Heart right ventricle (tissue), 16 donors: ENCODE data around the gene JUP. TPM values are rescaled to one million over a fixed set of nuclear protein-coding genes. Genes with fewer than 3 reads are reported as not detected.

Experiments used
- ATAC-seq, 8 donors: fragments of 200-7000 bp; cut with Tn5 transposase; one replicate each; pipeline ENCODE4 v1.9.1; 2020; ENCODE audit warnings: mild to moderate bottlenecking in 8 of 8, moderate library complexity in 8 of 8, moderate number of reproducible peaks in 1 of 8
- DNase-seq, 2 donors: peaks; one replicate each; pipeline ENCODE4 v3.0.0-alpha.2; 2020
- H3K27ac ChIP-seq, 10 donors: fragments of 200-600 bp; sonication (generic) in 2 of 10; one replicate each; pipeline versions ENCODE4 v1.5.0 to v1.8.0; 2020 to 2022; ENCODE audit warnings: mild to moderate bottlenecking in 3 of 10
- H3K27me3 ChIP-seq, 7 donors: fragments of 200-600 bp; one replicate each; pipeline ENCODE4 v1.8.0; 2021 to 2022; ENCODE audit warnings: mild to moderate bottlenecking in 2 of 7
- H3K36me3 ChIP-seq, 9 donors: fragments of 200-600 bp; sonication (generic) in 1 of 9; one replicate each; pipeline versions ENCODE4 v1.5.0 to v1.8.0; 2020 to 2022; ENCODE audit warnings: mild to moderate bottlenecking in 2 of 9
- H3K4me1 ChIP-seq, 9 donors: fragments of 200-600 bp; sonication (generic) in 1 of 9; one replicate each; pipeline versions ENCODE4 v1.5.0 to v1.8.0; 2020 to 2022; ENCODE audit warnings: mild to moderate bottlenecking in 4 of 9
- H3K4me3 ChIP-seq, 10 donors: fragments of 200-600 bp; sonication (generic) in 2 of 10; one replicate each; pipeline versions ENCODE4 v1.5.0 to v1.8.0; 2020 to 2022; ENCODE audit warnings: mild to moderate bottlenecking in 7 of 10, moderate library complexity in 2 of 10
- H3K9me3 ChIP-seq, 11 donors: fragments of 200-600 bp in 10 of 11; sonication (generic) in 2 of 11; one replicate each; pipeline versions ENCODE4 v1.5.0 to v1.8.0; 2013 to 2022; ENCODE audit warnings: mild to moderate bottlenecking in 2 of 11, control low read depth in 1 of 11, moderate library complexity in 1 of 11
- CTCF ChIP-seq, 9 donors: fragments of 200-600 bp; sonication (generic) in 2 of 9; IDR thresholded peaks; one replicate each; pipeline versions ENCODE4 v1.5.0 to v1.8.0; 2021 to 2022; ENCODE audit warnings: antibody characterized with exemption in 9 of 9, mild to moderate bottlenecking in 5 of 9, moderate library complexity in 1 of 9
- WGBS, 2 donors: extraction: QIAGEN DNeasy Blood & Tissue Kit; methylation state at CpG; one replicate each; pipeline ENCODE4 v1.1.7; 2013; ENCODE audit warnings: inconsistent platforms in 1 of 2; 5-methylcytosine and 5-hydroxymethylcytosine counted together
- intact Hi-C, 10 donors: fragments of 100-400 bp; cut with DNase I; formaldehyde crosslinking; loops; one replicate each; pipeline versions ENCODE4 v1.11.1 to v1.14.2; 2022
- polyA plus RNA-seq, 2 donors: library from polyadenylated mRNA; stranded (reverse); fragments of 200-250 nt; gene quantifications; one replicate each; pipeline ENCODE4 v1.2.3, GENCODE V29; 2013
- total RNA-seq, 10 donors: library from RNA; stranded (reverse); fragmentation: NEBNext Ultra II Directional in 3 of 10; extraction: Animal tissue kit (Norgen Biotek cat#: 25700) in 3 of 10; gene quantifications; one replicate each; pipeline versions ENCODE4 v1.2.1 to v1.2.4, GENCODE V29; 2021 to 2023
- donor health status: Arrhythmogenic right ventricular cardiomyopathy.
- donor health status: ischemic (EF 13 %, LVEDD 7.1; RV severe dilation, severe dysfunction).
- donor health status: healthy with polysubstance abuse.
- donor health status: DM: no; HTN: yes; CAD: no.
- donor health status: DM: no; HTN: no; CAD: no.
- donor health status: ischemic (EF 25% LVEDD 6.9; RV normal size, moderate dysfunction).
- donor health status: ischemic (EF 25% LVEDD 5.7; RV mildly dilated, moderate dysfunction).
- donor health status: healthy.
- donor health status: DM: yes; HTN: yes; CAD: no.
- donor health status: Ischemic cardiomyopathy.
- donor health status: ischemic (EF 35%, LVEDD 5.7; RV mildly dilated, moderate dysfunction).
- donor health status: nonischemic (EF 11% LVEDD 7.7; RV severe dilation, severe dysfunction).
- donor health status: DM: yes; HTN: yes; CAD: no.
- donor health status: PGD.
- donor health status: ischemic (EF 29% LVEDD 5.4; RV normal size, mild dysfunction).
- donor health status: nonischemic (EF 23%, LVEDD 6.1; RV moderate dilation, normal function).

JUP gene
- total and polyA plus RNA-seq, 12 donors, result 80.2 to 217 (median 154) TPM

GRCh38 chr17:41735744-41736143 lies 50.8 kb downstream of the JUP start:
- DNase-seq (no peak), ATAC-seq (no peak)
- Histone ChIP-seq H3K27me3 (peaks cover 19 to 72% (median 68%) of the 10 kb centered on the region in 7 donors), H3K4me1 (peaks cover 7 to 31% (median 22%) of the 10 kb centered on the region in 9 donors), H3K9me3 (no peaks in the 10 kb centered on the region), H3K4me3 (no peak overlapping the region), H3K27ac (no peak overlapping the region), H3K36me3 (no peaks in the 10 kb centered on the region)
- intact Hi-C loops, result loop anchor here in 1 of 10 donors (10.0 kb wide), 1 partner anchor 229 kb away; the partner anchor contains the start of gene CNP
- 86 to 97% methylated on average over 4 of the region's 4 CpGs for WGBS, 2 donors
- TF ChIP-seq CTCF (IDR thresholded peaks at IDR 0.05), result no peak

GRCh38 chr17:41734949-41735313 lies 51.6 kb downstream of the JUP start:
- Histone ChIP-seq H3K27me3 (peaks cover 19 to 78% (median 68%) of the 10 kb centered on the region in 7 donors), H3K36me3 (no peaks in the 10 kb centered on the region), H3K4me3 (peak overlapping the region; percentile 8 to 57 (median 50)), H3K4me1 (peaks cover 7 to 31% (median 22%) of the 10 kb centered on the region in 9 donors), H3K27ac (no peak overlapping the region), H3K9me3 (no peaks in the 10 kb centered on the region)
- intact Hi-C loops, result loop anchor here in 1 of 10 donors (10.0 kb wide), 1 partner anchor 230 kb away; the partner anchor contains the start of gene CNP
- TF ChIP-seq CTCF (IDR thresholded peaks at IDR 0.05), result no peak
- DNase-seq (no peak), ATAC-seq (peak in 1 of 8 donors; percentile 13)
- WGBS, 2 donors, result 4 to 5% methylated on average over 23 of the region's 23 CpGs

- no peaks in the 10 kb centered on the region for H3K36me3 ChIP-seq
- intact Hi-C loops, result loop anchor here in 1 of 10 donors (10.0 kb wide), 1 partner anchor 230 kb away; the partner anchor contains the start of gene CNP
- TF ChIP-seq CTCF (IDR thresholded peaks at IDR 0.05), result no peak
- peaks cover 7 to 31% (median 22%) of the 10 kb centered on the region in 9 donors for H3K4me1 ChIP-seq
- H3K9me3 ChIP-seq, result no peaks in the 10 kb centered on the region
- DNase-seq (no peak), ATAC-seq (peak in 5 of 8 donors; percentile 7 to 31 (median 16))
- peak within 1 kb of the TSS; percentile 8 to 57 (median 50) for H3K4me3 ChIP-seq
- H3K27me3 ChIP-seq, result peaks cover 19 to 78% (median 68%) of the 10 kb centered on the region in 7 donors
- 0 to 1% methylated on average over 77 of the region's 77 CpGs for WGBS, 2 donors
- no peak within 1 kb of the TSS for H3K27ac ChIP-seq
Measured at GRCh38 chr17:41734139-41734948, 52.2 kb downstream of the JUP start, which contains the start of gene HAP1. Gene HAP1, minus strand, starts transcription at chr17:41734643. Its CDS starts 9 bp downstream, at chr17:41734634.

- 10 to 11% methylated on average over 40 of the region's 40 CpGs for WGBS, 2 donors
Measured at GRCh38 chr17:41733348-41734138, 53.0 kb downstream of the JUP start.

More at GRCh38 chr17:41733348-41734138, 53.0 kb downstream of the JUP start:
- Histone ChIP-seq H3K9me3 (no peaks in the 10 kb centered on the region), H3K27me3 (peaks cover 19 to 78% (median 68%) of the 10 kb centered on the region in 7 donors), H3K4me1 (peaks cover 7 to 31% (median 22%) of the 10 kb centered on the region in 9 donors), H3K36me3 (no peaks in the 10 kb centered on the region), H3K4me3 (peak overlapping the region in 9 of 10 donors; percentile 19 to 57 (median 51)), H3K27ac (no peak overlapping the region)
- ATAC-seq (no peak), DNase-seq (no peak)
- intact Hi-C loops, result loop anchor here in 1 of 10 donors (10.0 kb wide), 1 partner anchor 231 kb away; the partner anchor contains the start of gene CNP
- TF ChIP-seq CTCF (IDR thresholded peaks at IDR 0.05), result no peak
